Neural progenitor cell (in vitro differentiated cells): ENCODE data around the gene ROR2. TPM values are rescaled to one million over a fixed set of nuclear protein-coding genes. Genes with fewer than 3 reads are reported as not detected.

Experiments
- DNase-seq: peaks from one replicate; pipeline ENCODE4 v3.0.0-alpha.2; 2016; ENCODE audit warnings: low spot score
- H2AFZ ChIP-seq: fragments of 200-600 bp; sonication (generic); replicated peaks from 2 replicates; pipeline ENCODE4 v1.6.1; 2016; ENCODE audit warnings: antibody characterized with exemption
- H3F3A ChIP-seq: fragments of 200-600 bp; sonication (generic); 2 replicates; pipeline ENCODE4 v1.6.1; 2016; ENCODE audit warnings: antibody characterized with exemption, low read depth
- H3K27ac ChIP-seq: fragments of 200-600 bp; sonication (generic); 2 replicates; pipeline ENCODE4 v1.5.1; 2016; ENCODE audit warnings: mild to moderate bottlenecking
- H3K27me3 ChIP-seq: fragments of 200-600 bp; sonication (generic); 2 replicates; pipeline ENCODE4 v1.6.1; 2016; ENCODE audit warnings: mild to moderate bottlenecking, moderate library complexity
- H3K36me3 ChIP-seq: fragments of 200-600 bp; sonication (generic); 2 replicates; pipeline ENCODE4 v1.5.1; 2016
- H3K4me1 ChIP-seq: fragments of 200-600 bp; sonication (generic); 2 replicates; pipeline ENCODE4 v1.6.1; 2016; ENCODE audit warnings: mixed run types
- H3K4me2 ChIP-seq: fragments of 200-600 bp; sonication (generic); 2 replicates; pipeline ENCODE4 v1.6.1; 2016
- H3K4me3 ChIP-seq: fragments of 200-600 bp; sonication (generic); 2 replicates; pipeline ENCODE4 v1.5.1; 2016
- H3K79me2 ChIP-seq: fragments of 200-600 bp; sonication (generic); 2 replicates; pipeline ENCODE4 v1.6.1; 2016; ENCODE audit warnings: low read depth
- H3K9ac ChIP-seq: fragments of 200-600 bp; sonication (generic); 2 replicates; pipeline ENCODE4 v1.6.1; 2016
- H3K9me3 ChIP-seq: fragments of 200-600 bp; sonication (generic); 2 replicates; pipeline ENCODE4 v1.5.1; 2016; ENCODE audit warnings: low read depth
- H4K20me1 ChIP-seq: fragments of 200-600 bp; sonication (generic); 2 replicates; pipeline ENCODE4 v1.6.1; 2016; ENCODE audit warnings: low read depth
- H3K27ac Mint-ChIP-seq: 3 replicates; pipeline ENCODE4 v1.8.0; 2021; ENCODE audit warnings: mixed read lengths
- H3K27me3 Mint-ChIP-seq: 2 replicates; pipeline ENCODE4 v1.8.0; 2022; ENCODE audit warnings: low read depth, mild to moderate bottlenecking, inconsistent platforms, moderate library complexity, mixed read lengths; ENCODE audit not compliant: insufficient read depth
- H3K36me3 Mint-ChIP-seq: 3 replicates; pipeline ENCODE4 v1.8.0; 2021; ENCODE audit warnings: mixed read lengths
- H3K4me1 Mint-ChIP-seq: 3 replicates; pipeline ENCODE4 v1.8.0; 2021; ENCODE audit warnings: mixed read lengths
- H3K4me3 Mint-ChIP-seq: 3 replicates; pipeline ENCODE4 v1.8.0; 2021; ENCODE audit warnings: mild to moderate bottlenecking, moderate library complexity, mixed read lengths
- H3K9me3 Mint-ChIP-seq: 3 replicates; pipeline ENCODE4 v1.8.0; 2020; ENCODE audit warnings: mixed read lengths
- CTCF ChIP-seq: fragments of 200-600 bp; sonication (generic); IDR thresholded peaks from 2 replicates; pipeline ENCODE4 v1.5.1; 2017; ENCODE audit warnings: antibody characterized with exemption, mild to moderate bottlenecking
- EZH2 ChIP-seq: fragments of 200-600 bp; sonication (generic); IDR thresholded peaks from 2 replicates; pipeline ENCODE4 v1.6.1; 2017; ENCODE audit warnings: antibody characterized with exemption, mild to moderate bottlenecking, moderate library complexity
- EZH2phosphoT487 ChIP-seq: fragments of 200-600 bp; sonication (generic); IDR thresholded peaks from 2 replicates; pipeline ENCODE4 v1.6.1; 2017; ENCODE audit warnings: antibody characterized with exemption
- total RNA-seq: library from RNA; depleted of rRNA; stranded (reverse); fragments of >200 nt; gene quantifications from 2 replicates; pipeline ENCODE4 v1.2.3, GENCODE V29; 2015; ENCODE audit warnings: low replicate concordance

The ROR2 gene
- total RNA-seq, 1 donor from 2014 or later = 20.1 TPM

DNA sequence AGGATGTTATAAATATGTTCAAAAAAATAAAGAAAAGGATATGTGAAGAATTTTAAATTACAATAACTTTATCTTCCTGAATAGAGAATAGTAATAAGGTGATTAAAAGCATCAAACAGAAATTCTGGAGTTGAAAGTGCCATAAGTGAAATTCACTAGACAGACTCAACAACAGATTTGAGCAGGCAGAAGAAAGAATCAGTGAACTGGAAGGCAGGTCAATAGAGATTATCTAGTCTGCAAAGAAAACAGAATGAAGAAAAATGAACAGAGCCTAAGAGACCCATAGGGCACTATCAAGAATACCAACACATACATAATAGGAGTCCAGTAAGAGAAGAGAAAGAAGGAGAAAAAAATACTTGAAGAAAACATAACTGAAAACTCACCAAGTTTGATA lies 162.1 kb downstream of the ROR2 start:
- Mint-ChIP-seq H3K4me1 (peaks cover 10% of the 10 kb centered on the region), H3K27ac (no peak overlapping the region), H3K9me3 (peaks cover 20% of the 10 kb centered on the region), H3K27me3 (peaks cover 2% of the 10 kb centered on the region), H3K36me3 (peaks cover 23% of the 10 kb centered on the region), H3K4me3 (no peak overlapping the region)
- Histone ChIP-seq H3K27me3 (no peaks in the 10 kb centered on the region), H3K9me3 (peaks cover 5% of the 10 kb centered on the region), H4K20me1 (peaks cover 18% of the 10 kb centered on the region), H3K27ac (no peak overlapping the region), H3K36me3 (no peaks in the 10 kb centered on the region), H3K4me3 (no peak overlapping the region), H3K4me1 (no peaks in the 10 kb centered on the region), H3F3A (no peaks in the 10 kb centered on the region), H3K79me2 (peaks cover 20% of the 10 kb centered on the region), H3K4me2 (no peak overlapping the region), H2AFZ (no peak overlapping the region), H3K9ac (no peak overlapping the region)
- no peak for TF ChIP-seq EZH2phosphoT487
- no peak for TF ChIP-seq EZH2
- no peak for TF ChIP-seq CTCF
- DNase-seq = no peak

GRCh38 chr9:91786132-91786896 lies 163.7 kb downstream of the ROR2 start:
- peaks cover 13% of the 10 kb centered on the region for H4K20me1 ChIP-seq
- H3K4me1 Mint-ChIP-seq = peaks cover 22% of the 10 kb centered on the region
- no peak for DNase-seq
- no peaks in the 10 kb centered on the region for H3K27me3 ChIP-seq
- H3K9me3 Mint-ChIP-seq = peaks cover 20% of the 10 kb centered on the region
- H3K36me3 ChIP-seq = no peaks in the 10 kb centered on the region
- H3K4me3 Mint-ChIP-seq = no peak overlapping the region
- H3K4me3 ChIP-seq = no peak overlapping the region
- H3K9me3 ChIP-seq = peaks cover 5% of the 10 kb centered on the region
- H3K27me3 Mint-ChIP-seq = peaks cover 2% of the 10 kb centered on the region
- no peak overlapping the region for H3K27ac ChIP-seq
- no peak overlapping the region for H3K9ac ChIP-seq
- TF ChIP-seq CTCF (no peak), EZH2 (no peak), EZH2phosphoT487 (no peak)
- H3K36me3 Mint-ChIP-seq = peaks cover 27% of the 10 kb centered on the region
- peak overlapping the region; percentile 15 for H3K27ac Mint-ChIP-seq
- no peak overlapping the region for H2AFZ ChIP-seq
- H3K79me2 ChIP-seq = peaks cover 13% of the 10 kb centered on the region
- no peak overlapping the region for H3K4me2 ChIP-seq
- peaks cover 8% of the 10 kb centered on the region for H3F3A ChIP-seq
- H3K4me1 ChIP-seq = peaks cover 9% of the 10 kb centered on the region

DNA sequence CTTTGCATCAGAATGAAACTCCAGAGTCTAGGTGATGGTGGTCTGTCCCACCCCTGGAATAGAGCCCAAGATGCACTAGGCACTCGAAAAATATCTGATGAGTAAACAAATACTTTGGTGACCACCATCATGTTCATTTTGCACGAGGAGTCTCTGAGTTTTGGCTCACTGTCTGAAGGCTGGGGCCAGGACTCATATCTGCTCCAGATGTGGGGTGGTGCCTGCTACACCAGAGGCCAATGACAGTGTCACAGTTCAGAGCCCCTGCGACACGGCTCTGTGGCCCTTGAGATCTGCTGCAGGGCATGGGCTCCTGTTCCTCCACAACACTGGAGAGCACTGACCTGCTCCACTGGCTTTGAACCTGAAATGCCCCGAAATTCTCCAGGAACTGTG lies 164.6 kb downstream of the ROR2 start:
- Mint-ChIP-seq H3K4me3 (no peak overlapping the region), H3K27me3 (peaks cover 4% of the 10 kb centered on the region), H3K36me3 (peaks cover 27% of the 10 kb centered on the region), H3K27ac (no peak overlapping the region), H3K9me3 (peaks cover 20% of the 10 kb centered on the region), H3K4me1 (peaks cover 29% of the 10 kb centered on the region)
- H3K27ac ChIP-seq = no peak overlapping the region
- peaks cover 8% of the 10 kb centered on the region for H3F3A ChIP-seq
- peaks cover 13% of the 10 kb centered on the region for H3K79me2 ChIP-seq
- no peaks in the 10 kb centered on the region for H3K27me3 ChIP-seq
- TF ChIP-seq CTCF = no peak
- no peak for TF ChIP-seq EZH2phosphoT487
- no peak for TF ChIP-seq EZH2
- peaks cover 9% of the 10 kb centered on the region for H3K4me1 ChIP-seq
- no peak overlapping the region for H3K4me2 ChIP-seq
- no peaks in the 10 kb centered on the region for H3K36me3 ChIP-seq
- DNase-seq = no peak
- H3K9me3 ChIP-seq = peaks cover 5% of the 10 kb centered on the region
- no peak overlapping the region for H3K9ac ChIP-seq
- no peak overlapping the region for H2AFZ ChIP-seq
- H3K4me3 ChIP-seq = no peak overlapping the region
- peaks cover 13% of the 10 kb centered on the region for H4K20me1 ChIP-seq
